Measurements from ENCODE around the gene TRAPPC2B. TPM values are rescaled to one million over a fixed set of nuclear protein-coding genes. Genes with fewer than 3 reads are reported as not detected.
A peak's percentile ranks its signal among the peaks of the same experiment; 100 is the strongest.

Gene TRAPPC2B
- total RNA-seq, 2 experiments from 2014 or later: 9.8 to 19.3 TPM

GRCh38 chr19:57320180-57321084 lies 42.9 kb upstream of the TRAPPC2B start, which contains the start of gene ZNF543:
TSS of gene ZNF543 (plus strand) at chr19:57320472. CDS start at chr19:57320854, 382 bp downstream.
- Histone ChIP-seq H3K79me2 (ENCODE audit: insufficient read depth, low read depth, low read length) (peaks cover 25% of the 10 kb centered on the region), H3K27ac (ENCODE audit: low read depth, low read length, poor library complexity, severe bottlenecking) (peak within 1 kb of the TSS; percentile 57), H3K36me3 (ENCODE audit: insufficient read depth, low read length) (peaks cover 27% of the 10 kb centered on the region), H3K4me2 (ENCODE audit: low read length) (peak within 1 kb of the TSS; percentile 80), H3K4me3 (ENCODE audit: low read depth, low read length, poor library complexity, severe bottlenecking) (peak within 1 kb of the TSS; percentile 87), H4K20me1 (ENCODE audit: insufficient read depth, low read length) (peaks cover 5% of the 10 kb centered on the region; the same call in 1 of the 2 replicates), H3K9me2 (ENCODE audit: insufficient read depth, low read length) (no peaks in the 10 kb centered on the region), H3K4me1 (ENCODE audit: insufficient read depth, low read length, poor library complexity, severe bottlenecking) (peaks cover 23% of the 10 kb centered on the region), H2AFZ (ENCODE audit: low read length) (peak within 1 kb of the TSS; percentile 72), H3K9me3 (ENCODE audit: low read length) (no peaks in the 10 kb centered on the region)
- ChIA-PET POLR2A (interaction anchor here (0.6 to 0.7 kb wide), 3 partner anchors 39 to 1232 kb away, joined by 4 to 7 read pairs (median 6); no protein-coding TSS in a partner anchor), CTCF (ENCODE audit: unreplicated experiment) (no interaction called here)
- BruUV-seq (replicated peaks): no TSS peak
- DNase-seq (ENCODE audit: low spot score): peak; percentile 96
- TF ChIP-seq, protein P1, sequence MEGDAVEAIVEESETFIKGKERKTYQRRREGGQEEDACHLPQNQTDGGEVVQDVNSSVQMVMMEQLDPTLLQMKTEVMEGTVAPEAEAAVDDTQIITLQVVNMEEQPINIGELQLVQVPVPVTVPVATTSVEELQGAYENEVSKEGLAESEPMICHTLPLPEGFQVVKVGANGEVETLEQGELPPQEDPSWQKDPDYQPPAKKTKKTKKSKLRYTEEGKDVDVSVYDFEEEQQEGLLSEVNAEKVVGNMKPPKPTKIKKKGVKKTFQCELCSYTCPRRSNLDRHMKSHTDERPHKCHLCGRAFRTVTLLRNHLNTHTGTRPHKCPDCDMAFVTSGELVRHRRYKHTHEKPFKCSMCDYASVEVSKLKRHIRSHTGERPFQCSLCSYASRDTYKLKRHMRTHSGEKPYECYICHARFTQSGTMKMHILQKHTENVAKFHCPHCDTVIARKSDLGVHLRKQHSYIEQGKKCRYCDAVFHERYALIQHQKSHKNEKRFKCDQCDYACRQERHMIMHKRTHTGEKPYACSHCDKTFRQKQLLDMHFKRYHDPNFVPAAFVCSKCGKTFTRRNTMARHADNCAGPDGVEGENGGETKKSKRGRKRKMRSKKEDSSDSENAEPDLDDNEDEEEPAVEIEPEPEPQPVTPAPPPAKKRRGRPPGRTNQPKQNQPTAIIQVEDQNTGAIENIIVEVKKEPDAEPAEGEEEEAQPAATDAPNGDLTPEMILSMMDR (conservative IDR thresholded peaks at IDR 0.05; ENCODE audit: low read length): no peak
- TF ChIP-seq EZH2phosphoT487 (IDR thresholded peaks at IDR 0.05; ENCODE audit: borderline replicate concordance, low read depth, low read length): no peak
- intact Hi-C loops (cut with micrococcal nuclease; ENCODE audit: unreplicated experiment): loop anchor here (5.0 kb wide), 1 partner anchor 38 kb away; the partner anchor contains the start of gene ZNF460

- Histone ChIP-seq H3K4me3 (ENCODE audit: low read depth, low read length, poor library complexity, severe bottlenecking) (peak overlapping the region; percentile 87), H3K4me2 (ENCODE audit: low read length) (peak overlapping the region; percentile 80), H3K79me2 (ENCODE audit: insufficient read depth, low read depth, low read length) (peaks cover 25% of the 10 kb centered on the region), H3K27ac (ENCODE audit: low read depth, low read length, poor library complexity, severe bottlenecking) (peak overlapping the region; percentile 57), H3K9me2 (ENCODE audit: insufficient read depth, low read length) (no peaks in the 10 kb centered on the region), H3K4me1 (ENCODE audit: insufficient read depth, low read length, poor library complexity, severe bottlenecking) (peaks cover 25% of the 10 kb centered on the region), H3K36me3 (ENCODE audit: insufficient read depth, low read length) (peaks cover 34% of the 10 kb centered on the region), H2AFZ (ENCODE audit: low read length) (no peak overlapping the region; the same call in 1 of the 2 replicates), H3K9me3 (ENCODE audit: low read length) (no peaks in the 10 kb centered on the region), H4K20me1 (ENCODE audit: insufficient read depth, low read length) (peaks cover 5% of the 10 kb centered on the region; the same call in 1 of the 2 replicates)
- intact Hi-C loops (cut with micrococcal nuclease; ENCODE audit: unreplicated experiment): loop anchor here (5.0 kb wide), 1 partner anchor 39 kb away; the partner anchor contains the start of gene ZNF460
- BruUV-seq (replicated peaks): no TSS peak
- ChIA-PET CTCF (ENCODE audit: unreplicated experiment) (no interaction called here), POLR2A (interaction anchor here (0.6 kb wide), 1 partner anchor 13 kb away, joined by 3 read pairs; no protein-coding TSS in a partner anchor)
- DNase-seq (ENCODE audit: low spot score): no peak
- TF ChIP-seq, protein P1 (conservative IDR thresholded peaks at IDR 0.05; ENCODE audit: low read length): 0 out of 2 replicates have a peak, but pooled peaks have one; percentile 16
- no peak for TF ChIP-seq EZH2phosphoT487 (IDR thresholded peaks at IDR 0.05; ENCODE audit: borderline replicate concordance, low read depth, low read length)
These were observed 42.2 kb upstream of the TRAPPC2B start for GRCh38 chr19:57321116-57321515.
